AG04449 (cell line): ENCODE data around the gene STYK1.
A peak's percentile ranks its signal among the peaks of the same experiment; 100 is the strongest.

Source experiments
- CTCF ChIA-PET: fragments of 350-600 bp; formaldehyde crosslinking; extraction: SDS; loops from one replicate; lab custom pipeline; 2021; ENCODE audit warnings: antibody characterized with exemption; lab: Yijun Ruan, JAX
- POLR2A ChIA-PET: fragments of 400-600, 350-600 bp; formaldehyde crosslinking; extraction: SDS; loops from one replicate; lab custom pipeline; 2020; ENCODE audit warnings: antibody characterized with exemption, inconsistent platforms; lab: Yijun Ruan, JAX
- DNase-seq: peaks from one replicate; pipeline ENCODE4 v3.0.0-alpha.2; 2010; ENCODE audit warnings: low read depth, low spot score
- H3K4me3 ChIP-seq: 2 replicates; pipeline ENCODE4 v1.5.1; 2011; ENCODE audit warnings: low read depth, mild to moderate bottlenecking, control low read depth, low read length
- CTCF ChIP-seq: IDR thresholded peaks from one replicate; pipeline ENCODE4 v1.5.1; 2011; ENCODE audit warnings: mild to moderate bottlenecking, moderate library complexity, low read length, control low read depth, inconsistent platforms; ENCODE audit not compliant: insufficient read depth; ENCODE audit errors: missing control alignments

The STYK1 gene

GRCh38 chr12:10636611-10637010 lies 37.2 kb downstream of the STYK1 start:
- no peak overlapping the region for H3K4me3 ChIP-seq
- DNase-seq, result no peak
- no peak for TF ChIP-seq CTCF
- ChIA-PET CTCF (no interaction called here), POLR2A (no interaction called here)

GRCh38 chr12:10636124-10636523 lies 37.7 kb downstream of the STYK1 start:
- H3K4me3 ChIP-seq, result no peak overlapping the region
- CTCF ChIA-PET, result no interaction called here
- no peak for TF ChIP-seq CTCF
- POLR2A ChIA-PET, result no interaction called here
- DNase-seq, result no peak

- POLR2A ChIA-PET, result no interaction called here
- CTCF ChIA-PET, result interaction anchor here (0.9 to 1.2 kb wide), 2 partner anchors 28 to 40 kb away, joined by 3 to 4 read pairs; no protein-coding TSS in a partner anchor
- DNase-seq, result no peak
- no peak overlapping the region for H3K4me3 ChIP-seq
- no peak for TF ChIP-seq CTCF
Observed at GRCh38 chr12:10635306-10635705, 38.5 kb downstream of the STYK1 start.

- no peak overlapping the region for H3K4me3 ChIP-seq
- TF ChIP-seq CTCF, result no peak
- ChIA-PET POLR2A (no interaction called here), CTCF (interaction anchor here (0.9 to 1.2 kb wide), 2 partner anchors 27 to 41 kb away, joined by 3 to 4 read pairs; no protein-coding TSS in a partner anchor)
- peak; percentile 63 for DNase-seq
Observed at GRCh38 chr12:10634427-10634826, 39.4 kb downstream of the STYK1 start.

GRCh38 chr12:10633541-10633940 lies 40.3 kb downstream of the STYK1 start:
- no peak for DNase-seq
- no peak overlapping the region for H3K4me3 ChIP-seq
- POLR2A ChIA-PET, result no interaction called here
- CTCF ChIA-PET, result interaction anchor here (0.8 kb wide), 1 partner anchor 14 kb away, joined by 3 read pairs; no protein-coding TSS in a partner anchor
- no peak for TF ChIP-seq CTCF

GRCh38 chr12:10632226-10632625 lies 41.6 kb downstream of the STYK1 start:
- no peak for TF ChIP-seq CTCF
- no peak overlapping the region for H3K4me3 ChIP-seq
- POLR2A ChIA-PET, result no interaction called here
- CTCF ChIA-PET, result interaction anchor here (1.4 kb wide), 1 partner anchor 14 kb away, joined by 4 read pairs; no protein-coding TSS in a partner anchor
- DNase-seq, result peak; percentile 28
